HG03039 (cell line): Measurements from ENCODE around the gene HS2ST1.
"Not testable (repeated sequence)": the region's sequence is repeated elsewhere in the genome, so short reads cannot be mapped to it uniquely, and the experiment has no call there.

Experiments
- ATAC-seq: cut with Tn5 transposase; IDR thresholded peaks from one replicate; pipeline ENCODE4 v1.9.1; 2021; ENCODE audit warnings: mild to moderate bottlenecking, moderate library complexity; ENCODE audit not compliant: unreplicated experiment

The HS2ST1 gene

GRCh38 chr1:86965012-86965826 is 50.8 kb downstream of the HS2ST1 start:
- ATAC-seq = peak; percentile 19

DNA sequence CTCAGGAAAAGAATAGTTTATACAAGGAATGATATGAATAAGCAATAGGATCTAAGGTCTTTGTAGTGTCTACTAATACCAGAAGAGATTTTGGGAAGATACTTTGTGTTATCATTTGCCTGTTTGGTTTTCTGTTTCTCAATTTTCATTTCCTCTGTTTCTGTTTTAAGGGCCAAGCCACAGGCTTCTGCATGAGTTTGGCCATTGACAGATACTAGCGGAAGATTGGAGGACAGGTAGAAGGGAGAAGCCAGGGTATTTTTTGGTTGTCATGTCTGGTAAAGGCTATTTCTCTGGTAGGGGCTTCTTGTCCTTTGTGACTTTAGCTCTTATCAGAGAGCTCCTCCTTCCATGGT is 51.4 kb downstream of the HS2ST1 start:
- ATAC-seq = peak; percentile 75

GRCh38 chr1:86970938-86971337 is 56.5 kb downstream of the HS2ST1 start:
- ATAC-seq = no peak

DNA sequence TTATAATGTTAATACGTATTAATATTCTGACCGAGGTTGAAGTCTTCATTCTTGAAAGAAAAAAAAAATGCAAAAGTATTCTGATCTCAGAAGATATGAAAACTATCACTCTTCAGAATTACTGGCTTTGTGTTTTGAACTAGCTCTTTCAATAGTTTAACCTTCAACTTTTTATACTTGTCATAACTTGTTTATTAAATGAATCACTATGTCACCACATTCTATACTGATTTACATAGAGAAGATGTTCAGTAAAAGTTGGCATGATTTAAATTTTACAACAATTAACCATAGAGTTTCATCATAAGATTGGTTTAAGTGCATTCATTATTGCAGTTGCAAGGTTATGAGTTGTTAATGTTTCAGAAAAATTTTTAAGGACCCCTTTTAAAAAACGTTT is 57.3 kb downstream of the HS2ST1 start:
- no peak for ATAC-seq

DNA sequence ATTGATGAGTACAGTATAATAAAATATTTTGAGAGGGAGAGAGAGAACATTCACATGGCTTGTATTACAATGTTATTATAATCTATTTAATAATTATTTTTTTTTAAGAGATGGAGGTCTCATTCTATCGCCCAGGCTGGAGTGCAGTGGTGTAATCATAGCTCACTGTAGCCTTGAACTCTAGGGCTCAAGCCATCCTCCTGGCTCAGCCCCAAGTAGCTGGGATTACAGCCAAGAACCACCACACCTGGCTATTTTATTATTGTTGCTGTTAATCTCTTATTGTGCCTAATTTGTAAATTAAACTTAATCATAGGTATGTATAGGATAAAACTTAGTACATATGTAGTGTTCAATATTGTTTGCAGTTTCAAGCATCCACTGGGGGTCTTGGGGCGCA is 57.8 kb downstream of the HS2ST1 start:
- no peak for ATAC-seq

GRCh38 chr1:86975993-86976550 is 61.6 kb downstream of the HS2ST1 start:
- ATAC-seq = no peak

GRCh38 chr1:86976664-86977063 is 62.2 kb downstream of the HS2ST1 start:
- no peak for ATAC-seq

DNA sequence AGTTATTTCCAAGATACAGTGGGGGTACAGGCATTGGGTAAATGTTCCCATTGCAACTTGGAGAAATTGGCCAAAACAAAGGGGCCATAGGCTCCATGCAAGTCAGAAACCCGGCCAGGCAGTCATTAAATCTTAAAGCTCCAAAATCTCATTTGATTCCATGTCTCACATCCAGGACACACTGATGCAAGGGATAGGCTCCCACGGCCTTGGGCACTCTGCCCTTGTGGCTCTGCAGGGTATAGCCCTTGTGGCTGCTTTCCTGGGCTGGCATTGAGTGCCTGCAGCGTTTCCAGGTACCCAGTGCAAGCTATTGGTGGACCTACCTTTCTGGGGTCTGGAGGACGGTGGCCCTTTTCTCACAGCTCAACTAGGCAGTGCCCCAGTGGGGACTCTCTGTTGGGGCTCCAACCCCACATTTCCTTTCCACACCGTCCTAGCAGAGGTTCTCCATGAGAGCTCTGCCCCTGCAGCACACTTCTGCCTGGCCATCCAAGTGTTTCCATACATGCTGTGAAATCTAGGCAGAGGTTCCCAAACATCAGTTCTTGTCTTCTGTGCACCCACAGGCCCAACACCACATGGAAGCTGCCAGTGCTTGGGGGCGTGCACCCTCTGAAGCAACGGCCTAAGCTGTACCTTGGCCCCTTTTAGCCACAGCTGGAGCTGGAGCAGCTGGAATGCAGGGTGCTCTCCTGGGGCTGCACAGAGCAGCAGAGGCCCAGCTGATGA is 67.2 kb downstream of the HS2ST1 start:
- no peak for ATAC-seq

GRCh38 chr1:86983677-86984076 is 69.2 kb downstream of the HS2ST1 start:
- not testable (repeated sequence) for ATAC-seq

DNA sequence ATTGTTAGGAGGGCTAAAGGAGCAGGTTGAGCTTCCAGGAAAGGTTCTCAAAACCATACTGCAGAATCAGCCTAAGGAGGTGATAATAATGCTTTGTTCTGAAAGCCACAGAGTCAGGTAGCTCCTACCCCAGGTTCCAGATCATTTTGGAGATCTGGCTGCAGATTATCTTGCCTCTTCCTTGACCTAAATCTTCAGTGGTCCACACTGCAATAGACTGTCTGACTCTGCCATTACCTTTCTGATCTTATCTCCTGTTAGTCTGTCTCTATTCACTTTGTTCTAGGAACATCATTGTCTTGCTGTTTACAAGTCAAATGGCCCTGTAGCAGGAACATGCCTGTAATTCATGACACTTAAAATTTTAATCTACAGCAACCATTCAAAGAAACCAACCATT is 73.0 kb downstream of the HS2ST1 start:
- no peak for ATAC-seq

DNA sequence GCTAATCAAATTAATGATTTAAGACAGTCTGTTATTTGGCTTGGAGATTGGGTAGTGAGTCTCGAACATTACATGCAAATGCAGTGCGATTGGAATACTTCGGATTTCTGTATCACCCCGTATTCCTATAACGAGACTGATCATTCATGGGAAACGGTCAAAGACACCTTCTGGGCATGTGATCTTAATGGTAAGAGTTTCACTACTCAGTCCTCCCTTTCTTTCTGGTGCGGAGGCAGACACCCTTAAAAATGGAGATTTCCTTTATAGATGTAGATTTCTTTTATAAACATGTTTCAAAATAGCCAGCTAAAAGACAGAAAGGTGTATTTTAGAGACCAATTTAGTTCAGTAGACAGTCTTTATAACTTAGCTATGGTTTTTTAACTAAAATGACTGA is 74.4 kb downstream of the HS2ST1 start:
- no peak for ATAC-seq

DNA sequence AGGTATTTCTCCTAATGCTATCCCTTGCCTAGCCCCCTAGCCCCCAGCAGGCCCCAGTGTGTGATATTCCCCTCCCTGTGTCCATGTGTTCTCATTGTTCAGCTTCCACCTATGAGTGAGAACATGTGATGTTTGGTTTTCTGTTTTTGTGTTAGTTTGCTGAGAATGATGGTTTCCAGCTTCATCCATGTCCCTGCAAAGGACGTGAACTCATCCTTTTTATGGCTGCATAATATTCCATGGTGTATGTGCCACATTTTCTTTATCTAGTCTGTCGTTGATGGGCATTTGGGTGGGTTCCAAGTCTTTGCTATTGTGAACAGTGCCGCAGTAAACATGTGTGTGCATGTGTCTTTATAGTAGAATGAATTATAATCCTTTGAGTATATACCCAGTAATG is 75.3 kb downstream of the HS2ST1 start:
- not testable (repeated sequence) for ATAC-seq

- no peak for ATAC-seq
Measured at GRCh38 chr1:86990826-86991225, 76.4 kb downstream of the HS2ST1 start.

DNA sequence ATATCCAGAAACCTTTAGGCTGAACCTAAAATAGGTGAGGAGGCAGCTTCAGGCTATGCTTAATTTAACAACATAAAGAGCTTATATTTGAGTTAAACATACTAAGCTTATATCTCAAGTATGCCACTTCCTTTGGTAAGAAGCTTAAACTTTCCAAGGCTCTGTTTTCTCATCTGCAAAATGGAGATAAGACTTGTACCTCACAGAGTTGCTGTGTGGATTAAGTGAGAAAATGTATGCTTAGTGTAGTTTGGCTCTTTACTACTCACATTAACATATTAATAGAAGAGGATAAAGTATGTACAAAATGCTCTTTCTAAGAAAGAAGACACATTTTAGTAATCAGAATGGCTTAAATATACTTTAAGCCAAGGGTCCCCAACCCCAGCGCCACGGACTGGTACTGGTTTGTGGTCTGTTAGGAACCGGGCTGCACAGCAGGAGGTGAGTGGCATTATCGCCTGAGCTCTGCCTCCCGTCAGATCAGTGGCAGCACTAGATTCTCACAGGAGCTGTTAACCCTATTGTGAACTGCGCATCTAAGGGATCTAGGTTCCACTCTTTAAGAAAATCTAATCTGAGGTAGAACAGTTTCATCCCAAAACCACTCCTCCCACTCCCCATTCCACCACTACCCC is 77.2 kb downstream of the HS2ST1 start:
- ATAC-seq = no peak

- no peak for ATAC-seq
Measured at GRCh38 chr1:86992861-86993260, 78.4 kb downstream of the HS2ST1 start.

GRCh38 chr1:86993269-86993985 is 79.0 kb downstream of the HS2ST1 start:
- ATAC-seq = no peak

DNA sequence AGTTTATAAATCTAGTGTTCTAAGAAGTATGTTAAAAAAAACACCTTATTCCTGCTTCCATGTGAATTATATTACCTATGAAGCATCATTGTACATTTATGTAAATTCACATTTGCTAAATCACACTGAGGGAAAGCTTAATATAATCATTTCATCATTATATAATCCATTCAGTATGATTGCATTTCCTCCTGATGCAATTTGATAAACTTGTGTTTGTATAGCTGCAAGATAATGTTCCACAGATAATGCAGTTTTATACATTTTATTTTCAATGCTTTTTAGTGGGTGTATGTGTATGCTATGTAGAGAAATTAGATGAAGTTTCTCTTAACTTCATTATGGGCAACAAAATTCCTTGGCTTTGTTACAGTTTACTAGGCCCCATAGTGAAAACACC is 79.6 kb downstream of the HS2ST1 start:
- ATAC-seq = no peak

GRCh38 chr1:86997538-86997937 is 83.1 kb downstream of the HS2ST1 start:
- ATAC-seq = no peak

DNA sequence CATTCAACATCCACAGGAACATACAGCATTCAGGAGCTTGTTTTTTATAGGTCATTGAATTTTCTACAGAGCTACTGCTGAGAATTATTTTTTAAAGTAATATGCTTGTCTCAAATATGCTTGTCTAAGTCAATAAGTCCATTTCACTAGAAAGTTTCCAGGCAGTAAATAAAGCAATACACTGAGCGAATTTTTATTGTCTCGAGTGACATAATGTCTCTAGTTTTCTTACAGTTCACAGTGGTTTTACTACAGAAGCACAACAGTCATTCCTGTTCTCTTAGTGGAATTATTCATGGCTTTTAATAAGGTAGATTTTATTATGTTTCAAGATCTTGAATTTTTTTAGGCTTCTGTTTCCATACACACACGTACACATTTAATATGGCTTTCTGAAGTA is 83.8 kb downstream of the HS2ST1 start:
- ATAC-seq = no peak

DNA sequence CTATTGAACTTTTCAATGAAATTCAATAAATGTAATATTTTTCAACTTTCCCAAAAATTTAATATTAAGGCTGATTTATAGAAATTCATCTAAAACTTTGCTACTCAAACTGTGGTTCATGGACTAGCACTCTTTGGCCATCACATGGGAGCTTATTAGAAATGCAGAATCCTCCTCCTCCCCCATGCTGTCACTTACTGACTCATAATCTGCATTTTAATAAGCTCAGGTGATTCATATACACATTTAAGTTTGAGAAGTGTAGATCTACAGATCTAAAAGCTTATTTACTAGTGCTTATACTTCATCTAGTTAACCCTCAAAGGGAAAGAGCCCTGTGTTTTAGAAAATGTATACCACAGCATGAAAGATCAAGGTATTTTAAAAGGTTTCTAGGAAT is 84.3 kb downstream of the HS2ST1 start:
- no peak for ATAC-seq

- no peak for ATAC-seq
Measured at GRCh38 chr1:87000460-87000859, 86.0 kb downstream of the HS2ST1 start.
